SKM-1 (cell line): Measurements from ENCODE around the gene NOTCH2.

Source experiments
- DNase-seq: peaks from one replicate; lab custom pipeline; 2025; ENCODE audit not compliant: unreplicated experiment; lab: John Stamatoyannopoulos, UW

Gene NOTCH2

DNA sequence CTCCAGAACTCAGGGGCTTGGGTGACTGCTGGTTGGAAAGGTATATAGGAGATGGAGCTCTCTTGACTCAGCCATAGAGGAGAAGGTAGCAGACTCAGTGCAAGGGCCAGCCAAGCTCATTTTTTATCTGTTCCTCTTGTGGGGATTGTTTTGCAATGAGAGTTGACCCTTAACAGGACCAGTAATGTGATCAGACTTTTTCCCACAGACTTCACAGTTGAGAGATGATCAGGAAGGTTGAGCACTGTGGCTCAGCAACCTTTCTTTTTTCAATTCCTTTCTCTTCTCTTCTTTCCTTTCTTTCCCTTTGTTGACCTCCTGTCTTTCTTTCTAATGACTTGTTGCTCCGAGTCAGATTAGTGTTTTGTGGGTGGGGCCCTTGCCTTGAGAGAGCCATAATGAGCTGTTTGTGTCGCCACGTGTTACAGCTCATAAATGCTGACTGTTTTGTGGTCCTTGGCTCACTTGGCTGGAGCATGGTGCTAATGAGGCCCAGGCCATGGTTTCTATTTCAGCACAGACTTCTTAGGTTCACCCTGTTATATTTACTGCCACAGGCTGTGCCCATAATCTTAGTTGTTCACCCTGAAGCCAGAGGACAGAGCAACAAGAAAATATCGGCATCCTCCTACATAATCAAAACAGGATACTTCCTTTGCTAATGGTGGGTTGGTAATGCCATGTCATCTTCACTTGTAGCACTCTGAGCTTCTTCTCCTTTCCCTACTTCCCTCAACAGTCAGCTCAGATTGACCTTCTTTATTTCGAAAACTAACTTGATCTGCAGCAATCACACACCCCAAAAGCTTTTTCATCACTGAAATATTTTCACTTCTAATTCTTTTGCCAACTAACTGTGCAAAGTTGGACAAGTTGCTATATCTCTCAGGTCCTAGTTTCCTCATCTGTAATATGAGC lies 187.1 kb downstream of the NOTCH2 start:
- DNase-seq = no peak

DNA sequence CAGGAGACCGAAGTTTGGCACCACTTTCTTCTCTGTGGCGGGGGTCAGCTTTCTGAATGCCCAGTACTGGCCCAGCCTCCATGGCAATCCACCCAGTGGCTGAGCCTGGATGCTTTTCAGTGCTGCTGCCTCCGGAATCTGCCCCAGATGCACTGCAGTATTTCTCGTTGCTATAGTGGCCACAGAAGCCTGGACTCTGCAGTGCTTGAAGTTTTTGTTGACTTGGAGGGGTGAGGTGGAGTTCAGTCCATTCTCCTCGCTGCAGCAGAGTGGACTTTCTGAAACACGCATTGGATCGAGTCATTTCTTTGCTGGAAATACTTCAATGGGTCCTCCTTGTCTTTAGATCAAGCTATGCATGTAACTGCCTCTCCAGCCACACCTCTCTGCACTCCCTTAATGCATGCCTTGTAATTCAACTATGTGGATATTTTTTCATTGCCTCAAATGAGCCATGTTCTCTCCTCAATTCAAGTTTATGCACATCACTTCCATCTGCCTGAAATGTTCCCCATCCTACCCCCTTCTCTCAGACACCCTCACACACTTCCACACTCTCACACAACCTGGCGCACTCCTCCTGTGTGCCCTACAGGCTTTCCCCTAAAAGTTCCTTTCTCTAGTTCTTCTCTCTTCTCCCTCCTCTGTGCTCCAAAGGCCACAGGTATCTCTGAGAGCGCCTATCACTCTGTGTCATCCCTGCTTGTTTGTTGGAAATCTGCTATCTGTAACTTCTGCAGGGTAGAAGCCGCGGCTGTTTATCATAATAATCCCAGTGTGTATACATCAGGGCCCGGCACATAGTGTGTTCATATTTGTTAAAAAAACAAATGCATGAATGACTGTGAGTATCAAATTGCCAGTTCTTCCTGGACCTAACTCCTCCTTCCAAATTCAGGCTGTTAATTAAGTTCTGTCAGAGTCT lies 189.7 kb downstream of the NOTCH2 start:
- no peak for DNase-seq

DNA sequence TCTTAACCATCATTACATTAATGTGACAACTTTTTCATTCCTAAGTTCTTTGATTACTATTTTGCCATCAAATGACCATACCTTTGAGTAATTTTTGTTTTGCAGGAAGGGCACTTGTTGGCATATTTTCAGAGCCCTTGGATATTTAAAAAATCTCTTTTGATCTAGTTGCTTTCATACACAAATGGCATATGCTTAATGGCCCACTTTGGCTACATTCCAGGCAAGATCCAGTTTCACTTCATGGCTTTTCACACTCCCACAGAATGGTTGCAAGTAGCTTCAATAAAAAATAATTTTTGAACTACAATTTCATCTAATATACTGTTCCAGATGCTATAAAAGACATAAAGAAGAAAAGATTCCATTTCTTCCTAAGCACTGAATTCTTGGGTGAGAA lies 191.3 kb downstream of the NOTCH2 start:
- DNase-seq = no peak

DNA sequence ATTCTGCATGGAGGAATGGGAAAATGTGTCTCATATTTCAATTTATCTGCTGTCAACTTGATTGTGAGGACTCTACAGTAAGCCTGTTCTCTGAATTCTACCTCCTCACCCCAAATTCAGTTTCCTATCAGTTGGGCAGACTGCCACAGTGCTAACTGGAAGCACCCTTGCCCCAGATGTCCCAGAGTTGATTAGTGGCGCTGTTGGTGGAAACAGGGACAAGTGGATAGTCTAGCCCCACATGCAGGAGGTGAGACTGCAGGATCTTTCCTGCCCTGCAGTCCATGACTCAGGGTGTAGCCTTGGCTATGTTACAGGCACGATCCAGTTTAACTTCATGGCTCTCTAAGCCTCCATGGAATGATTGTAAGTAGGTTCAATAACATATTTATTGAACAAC lies 195.3 kb downstream of the NOTCH2 start:
- no peak for DNase-seq

DNA sequence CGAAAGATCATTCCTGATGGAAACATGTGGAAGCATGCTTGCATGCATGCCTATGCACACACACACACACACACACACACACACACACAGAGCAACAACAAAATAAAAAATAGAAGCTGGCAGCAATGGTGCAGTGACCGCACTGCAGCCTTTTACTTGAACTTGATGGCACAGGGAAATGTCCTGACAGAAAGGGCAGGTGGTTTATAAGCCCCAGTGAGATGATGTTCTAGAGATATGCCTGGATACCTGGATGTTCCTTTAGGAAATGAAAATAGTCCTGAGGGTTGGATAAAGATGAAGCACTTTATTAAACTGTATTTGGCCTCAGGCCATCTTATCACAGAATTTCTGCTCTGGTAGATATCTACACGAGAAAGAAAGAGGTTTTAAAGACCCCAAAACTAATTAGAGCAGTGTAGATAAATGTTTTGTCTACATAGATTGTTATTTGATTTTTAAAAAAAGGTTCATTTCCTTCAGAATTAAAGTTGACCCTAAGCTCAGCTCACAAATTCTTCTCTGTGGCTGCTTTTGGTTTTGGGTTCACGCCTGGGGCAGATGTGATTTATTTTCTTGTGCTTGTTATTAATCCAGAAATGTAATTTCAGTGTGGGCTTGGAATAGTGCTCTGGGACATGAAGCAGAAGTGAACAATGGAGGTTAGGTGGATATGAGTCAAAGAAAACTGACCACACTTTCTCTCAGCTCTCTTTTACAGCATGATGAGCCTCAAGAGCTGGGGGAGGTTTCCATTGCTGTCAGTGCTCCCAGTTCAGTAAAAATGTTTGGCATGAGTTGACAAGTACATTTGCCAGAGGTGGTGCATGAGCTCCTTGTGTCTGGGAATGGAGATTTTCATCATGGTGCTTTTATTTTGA lies 196.1 kb downstream of the NOTCH2 start:
- no peak for DNase-seq

DNA sequence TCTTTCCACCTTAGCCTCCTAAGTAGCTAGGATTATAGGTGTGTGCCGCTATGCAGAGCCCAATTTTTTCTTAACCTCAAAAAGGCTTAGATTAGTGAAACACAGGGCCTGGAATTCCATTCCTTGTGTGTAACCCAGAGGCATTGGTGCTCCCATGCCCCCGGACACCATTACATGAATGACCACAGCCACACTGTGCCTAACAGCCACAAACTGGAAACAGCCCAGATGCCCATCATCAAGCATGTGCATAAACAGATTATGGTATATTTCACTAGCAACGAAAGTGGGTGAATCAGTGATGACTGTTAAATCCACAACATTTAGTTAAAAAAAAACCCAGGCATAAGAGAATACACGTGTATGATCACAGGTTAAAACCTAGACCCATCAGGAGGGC lies 197.6 kb downstream of the NOTCH2 start:
- DNase-seq = no peak

DNA sequence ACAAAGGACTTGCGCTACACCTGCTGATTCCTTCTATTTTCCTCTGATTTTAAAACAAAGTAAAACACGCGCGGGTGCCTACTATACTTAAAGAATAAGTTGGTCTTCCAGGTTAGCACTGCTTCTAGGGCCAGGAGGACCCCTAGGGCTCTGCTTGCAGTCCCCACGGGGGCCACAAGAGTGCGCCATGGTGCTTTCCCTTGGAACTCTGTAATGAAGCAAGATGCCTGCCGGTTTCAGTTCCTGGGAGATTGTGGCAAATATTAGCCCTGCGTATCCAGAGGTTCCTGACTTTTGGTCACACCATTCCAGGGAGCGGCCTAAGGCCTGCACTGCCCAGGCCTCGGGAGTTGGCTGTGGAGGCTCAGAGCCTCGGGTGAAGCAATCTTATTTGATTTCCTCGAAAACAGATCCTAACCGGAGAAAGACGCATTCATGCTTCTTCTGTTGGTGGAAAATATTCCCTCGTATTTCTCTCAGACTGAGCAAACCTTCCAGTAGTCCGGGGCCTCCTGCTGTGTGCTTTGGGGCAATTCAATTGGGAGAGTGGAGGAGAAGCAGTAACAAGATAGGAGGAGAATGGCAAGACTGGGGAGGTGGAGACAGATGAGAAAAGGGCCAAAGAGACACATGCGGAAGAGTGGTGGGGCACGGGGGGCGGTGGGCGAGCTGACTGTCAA lies 198.4 kb downstream of the NOTCH2 start:
- peak; percentile 56 for DNase-seq

DNA sequence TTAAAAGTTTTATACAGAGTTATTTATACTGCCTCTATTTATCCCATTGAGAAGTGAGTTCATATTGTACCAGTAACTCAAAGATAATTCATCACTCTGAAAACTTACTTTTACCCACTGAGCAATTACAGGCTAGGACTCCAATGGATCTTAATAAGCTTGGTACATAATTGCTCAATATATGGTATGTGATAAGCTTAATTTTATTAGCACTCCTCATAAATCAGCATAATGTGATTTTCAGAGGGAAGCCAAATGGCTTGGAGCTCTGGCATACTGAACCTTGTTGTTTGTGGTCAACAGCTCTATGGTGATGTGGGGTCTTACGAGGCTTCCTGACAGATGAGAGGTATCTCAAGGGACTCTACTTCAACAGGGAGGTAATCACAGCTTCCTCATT lies 199.5 kb downstream of the NOTCH2 start:
- DNase-seq = no peak

DNA sequence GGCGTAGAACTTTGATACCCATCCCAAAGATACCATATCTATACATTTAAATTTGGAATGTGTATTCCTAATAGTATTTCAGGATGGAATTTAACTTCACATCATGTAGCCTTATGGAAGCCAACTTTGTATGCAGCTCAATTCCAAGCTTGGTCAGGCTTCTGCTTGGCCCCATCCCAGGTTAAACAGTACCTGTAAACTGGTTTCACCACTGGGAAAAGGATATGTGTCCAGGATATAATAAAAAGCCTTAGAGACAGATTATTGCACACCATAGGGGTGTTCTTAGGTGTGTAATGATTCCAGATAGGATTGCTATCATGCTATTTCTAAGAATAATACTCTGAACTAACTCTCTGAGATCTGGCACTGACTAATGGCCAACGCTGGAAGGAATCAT lies 201.3 kb downstream of the NOTCH2 start:
- no peak for DNase-seq

DNA sequence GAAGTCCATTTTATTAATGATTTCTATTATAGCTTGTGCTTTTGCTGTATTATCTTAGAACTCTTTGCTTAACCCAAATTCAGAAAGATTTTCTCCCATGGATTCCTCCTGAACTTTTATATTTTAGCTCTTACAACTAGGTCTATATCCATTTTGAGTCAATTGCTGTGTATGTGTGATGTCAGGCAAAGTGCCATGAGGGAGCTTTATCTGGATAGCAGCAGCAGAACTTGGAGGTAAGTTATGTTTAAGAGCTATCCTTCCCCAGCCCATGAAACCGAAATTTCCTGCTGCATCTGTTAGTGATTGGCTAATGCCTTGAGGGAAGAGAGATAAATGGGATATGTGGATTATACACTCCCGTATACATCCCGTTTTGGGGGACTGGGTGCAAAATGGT lies 203.0 kb downstream of the NOTCH2 start:
- DNase-seq = no peak

DNA sequence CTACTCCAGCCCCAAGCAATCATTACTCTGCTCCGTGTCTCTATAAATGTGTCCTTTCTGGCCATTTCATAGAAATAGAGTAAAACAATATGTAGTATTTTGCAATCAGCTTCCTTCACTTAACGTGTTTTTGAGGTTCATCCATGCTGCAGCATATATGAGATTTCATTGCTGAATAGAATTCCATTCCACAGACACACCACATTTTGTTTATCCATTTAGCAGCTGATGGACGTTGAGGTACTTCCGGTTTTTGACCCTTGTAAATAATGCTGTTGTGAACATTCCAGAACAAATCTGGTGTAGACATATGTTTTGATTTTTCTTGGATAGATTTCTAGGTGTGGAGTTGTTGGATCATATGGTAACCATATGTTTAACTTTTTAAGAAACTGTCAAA lies 203.8 kb downstream of the NOTCH2 start:
- DNase-seq = no peak

DNA sequence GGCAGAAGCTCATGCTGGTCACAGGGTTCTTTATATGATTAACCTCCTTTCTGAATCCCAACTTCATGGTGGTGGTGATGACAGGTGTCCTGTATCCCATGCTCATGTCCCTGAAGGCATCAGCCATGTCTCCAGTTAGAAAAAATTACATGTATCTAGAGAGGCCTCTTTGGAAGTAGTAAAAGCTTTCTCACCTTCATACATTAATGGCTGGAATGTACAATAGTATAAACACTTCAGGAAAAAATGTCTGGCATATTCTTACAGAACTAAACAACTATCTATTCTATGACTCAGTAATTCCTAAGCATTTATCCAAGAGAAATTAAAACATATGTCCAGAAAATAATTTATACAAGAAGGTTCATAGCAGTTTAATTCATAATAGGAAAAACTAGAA lies 207.2 kb downstream of the NOTCH2 start:
- no peak for DNase-seq
